ENCODE data around the gene HOXC13. TPM values are rescaled to one million over a fixed set of nuclear protein-coding genes. Genes with fewer than 3 reads are reported as not detected.

HOXC13 gene
- total RNA-seq, 1 donor from 2014 or later = not detected

GRCh38 chr12:53935383-53936341, 3.0 kb upstream of the HOXC13 start:
- H3K36me3 Mint-ChIP-seq (ENCODE audit: unreplicated experiment) = no peaks in the 10 kb centered on the region
- no peak overlapping the region for H3K27ac Mint-ChIP-seq (ENCODE audit: unreplicated experiment)
- TF ChIP-seq, protein P1, sequence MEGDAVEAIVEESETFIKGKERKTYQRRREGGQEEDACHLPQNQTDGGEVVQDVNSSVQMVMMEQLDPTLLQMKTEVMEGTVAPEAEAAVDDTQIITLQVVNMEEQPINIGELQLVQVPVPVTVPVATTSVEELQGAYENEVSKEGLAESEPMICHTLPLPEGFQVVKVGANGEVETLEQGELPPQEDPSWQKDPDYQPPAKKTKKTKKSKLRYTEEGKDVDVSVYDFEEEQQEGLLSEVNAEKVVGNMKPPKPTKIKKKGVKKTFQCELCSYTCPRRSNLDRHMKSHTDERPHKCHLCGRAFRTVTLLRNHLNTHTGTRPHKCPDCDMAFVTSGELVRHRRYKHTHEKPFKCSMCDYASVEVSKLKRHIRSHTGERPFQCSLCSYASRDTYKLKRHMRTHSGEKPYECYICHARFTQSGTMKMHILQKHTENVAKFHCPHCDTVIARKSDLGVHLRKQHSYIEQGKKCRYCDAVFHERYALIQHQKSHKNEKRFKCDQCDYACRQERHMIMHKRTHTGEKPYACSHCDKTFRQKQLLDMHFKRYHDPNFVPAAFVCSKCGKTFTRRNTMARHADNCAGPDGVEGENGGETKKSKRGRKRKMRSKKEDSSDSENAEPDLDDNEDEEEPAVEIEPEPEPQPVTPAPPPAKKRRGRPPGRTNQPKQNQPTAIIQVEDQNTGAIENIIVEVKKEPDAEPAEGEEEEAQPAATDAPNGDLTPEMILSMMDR (IDR thresholded peaks at IDR 0.05) = no peak
- H3K9me3 Mint-ChIP-seq (ENCODE audit: unreplicated experiment) = no peaks in the 10 kb centered on the region
- peaks cover 91% of the 10 kb centered on the region for H3K27me3 Mint-ChIP-seq (ENCODE audit: unreplicated experiment)
- peak overlapping the region; percentile 58 for H3K4me3 Mint-ChIP-seq (ENCODE audit: unreplicated experiment)
- DNase-seq (ENCODE audit: extremely low spot score, unreplicated experiment) = peak; percentile 71
- H3K4me1 Mint-ChIP-seq (ENCODE audit: unreplicated experiment) = peaks cover 9% of the 10 kb centered on the region

DNA sequence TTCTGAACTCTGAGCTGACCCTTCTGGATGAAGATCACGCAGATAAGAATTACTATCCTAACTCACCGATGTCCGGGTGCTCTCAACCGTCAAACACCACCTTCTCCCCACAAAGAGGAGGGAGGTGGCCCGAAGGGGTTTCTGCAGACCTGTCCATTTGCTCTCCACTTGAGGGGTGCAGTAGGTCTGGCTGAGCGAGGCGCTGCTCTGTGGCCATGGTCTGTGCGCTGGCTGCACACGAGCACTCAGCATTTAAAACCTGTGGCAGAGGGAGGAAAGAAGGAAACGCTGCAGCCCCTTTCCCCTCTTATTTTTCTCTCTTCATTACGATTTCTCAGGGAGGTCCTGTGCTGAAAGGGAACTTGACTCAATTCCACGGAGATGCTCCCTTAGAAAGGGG, 1.5 kb upstream of the HOXC13 start:
- Mint-ChIP-seq H3K9me3 (ENCODE audit: unreplicated experiment) (no peaks in the 10 kb centered on the region), H3K27me3 (ENCODE audit: unreplicated experiment) (peaks cover 91% of the 10 kb centered on the region), H3K36me3 (ENCODE audit: unreplicated experiment) (no peaks in the 10 kb centered on the region), H3K4me1 (ENCODE audit: unreplicated experiment) (peaks cover 9% of the 10 kb centered on the region), H3K27ac (ENCODE audit: unreplicated experiment) (no peak overlapping the region), H3K4me3 (ENCODE audit: unreplicated experiment) (no peak overlapping the region)
- DNase-seq (ENCODE audit: extremely low spot score, unreplicated experiment) = peak; percentile 62
- TF ChIP-seq, protein P1 (IDR thresholded peaks at IDR 0.05) = no peak

DNA sequence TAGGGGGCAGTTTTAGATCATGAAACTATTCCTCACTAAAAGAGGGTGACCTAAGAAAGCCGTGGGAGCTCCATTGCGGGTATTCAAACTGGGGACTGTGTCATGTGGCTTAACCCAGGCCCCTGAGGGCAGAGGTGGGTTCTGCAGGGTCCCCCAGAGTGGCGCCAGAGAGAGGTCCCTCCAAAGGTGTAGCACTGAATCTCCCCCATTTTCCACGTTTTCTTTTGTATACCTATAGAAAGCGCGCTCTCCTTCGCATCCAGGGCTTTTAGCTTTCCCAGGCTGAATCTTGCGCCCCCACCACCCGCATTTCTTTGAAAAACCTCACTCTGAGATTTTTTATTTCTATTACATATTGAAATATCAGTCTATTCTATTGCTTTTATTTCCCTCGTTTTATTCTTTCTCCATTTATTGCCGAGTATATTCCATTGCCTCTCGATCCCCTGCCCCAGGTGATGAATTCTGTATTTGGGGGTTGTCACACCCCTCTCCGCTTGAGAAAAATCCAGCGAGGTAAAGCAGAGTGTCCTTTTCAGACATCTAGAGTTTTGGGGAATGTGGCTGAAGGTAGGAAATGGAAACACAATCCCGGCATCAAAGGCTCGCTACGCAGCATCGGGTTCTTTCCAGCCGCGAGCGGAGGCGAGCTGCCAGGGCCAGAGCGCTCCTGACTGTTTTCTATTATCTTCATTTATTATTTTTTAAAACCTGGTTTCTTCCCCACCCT, 870 bp upstream of the HOXC13 start:
- Mint-ChIP-seq H3K27me3 (ENCODE audit: unreplicated experiment) (peaks cover 91% of the 10 kb centered on the region), H3K4me3 (ENCODE audit: unreplicated experiment) (no peak overlapping the region), H3K27ac (ENCODE audit: unreplicated experiment) (no peak overlapping the region)

GRCh38 chr12:53939141-53940108, 794 bp downstream of the HOXC13 start:
- H3K27me3 Mint-ChIP-seq (ENCODE audit: unreplicated experiment) = peaks cover 91% of the 10 kb centered on the region
- no peak overlapping the region for H3K4me3 Mint-ChIP-seq (ENCODE audit: unreplicated experiment)
- TF ChIP-seq, protein P1 (IDR thresholded peaks at IDR 0.05) = no peak
- H3K27ac Mint-ChIP-seq (ENCODE audit: unreplicated experiment) = no peak overlapping the region
- no peaks in the 10 kb centered on the region for H3K36me3 Mint-ChIP-seq (ENCODE audit: unreplicated experiment)
- peaks cover 9% of the 10 kb centered on the region for H3K4me1 Mint-ChIP-seq (ENCODE audit: unreplicated experiment)
- no peaks in the 10 kb centered on the region for H3K9me3 Mint-ChIP-seq (ENCODE audit: unreplicated experiment)
- DNase-seq (ENCODE audit: extremely low spot score, unreplicated experiment) = peak; percentile 81

More for the DNA sequence above, 870 bp upstream of the HOXC13 start:
- peak; percentile 57 for DNase-seq (ENCODE audit: extremely low spot score, unreplicated experiment)
- H3K4me1 Mint-ChIP-seq (ENCODE audit: unreplicated experiment) = peaks cover 9% of the 10 kb centered on the region
- no peaks in the 10 kb centered on the region for H3K9me3 Mint-ChIP-seq (ENCODE audit: unreplicated experiment)
- no peaks in the 10 kb centered on the region for H3K36me3 Mint-ChIP-seq (ENCODE audit: unreplicated experiment)
- TF ChIP-seq, protein P1 (IDR thresholded peaks at IDR 0.05) = no peak

Measured in osteocyte (in vitro differentiated cells).